Gastrocnemius medialis (tissue), 4 donors: ENCODE data around the gene ENTPD1.
"Not testable (repeated sequence)": the region's sequence is repeated elsewhere in the genome, so short reads cannot be mapped to it uniquely, and the experiment has no call there.

Experiments
- CTCF ChIP-seq, 5 experiments: fragments of 450-650 bp in 3 of 5; fragments of 200-600 bp in 2 of 5; sonication (generic) in 2 of 5; IDR thresholded peaks in 4 of 5; conservative IDR thresholded peaks in 1 of 5; 1 replicate in 4 of 5; 2 replicates in 1 of 5; pipeline ENCODE4 v1.5.1; 2016 to 2019; ENCODE audit warnings: antibody characterized with exemption in 5 of 5, mild to moderate bottlenecking in 3 of 5, moderate library complexity in 3 of 5
- POLR2A ChIP-seq, 2 donors: fragments of 450-650 bp; IDR thresholded peaks; one replicate each; pipeline ENCODE4 v1.6.1; 2017; ENCODE audit warnings: antibody characterized with exemption in 2 of 2, mild to moderate bottlenecking in 2 of 2, moderate library complexity in 2 of 2

- not testable (repeated sequence) for TF ChIP-seq CTCF (IDR thresholded peaks at IDR 0.05 in 4 of 5, conservative IDR thresholded peaks at IDR 0.05 in 1 of 5); POLR2A (IDR thresholded peaks at IDR 0.05)
Measured at GRCh38 chr10:95722496-95722895, 33.5 kb upstream of the ENTPD1 start.
